HG03378 (cell line): ENCODE results near the gene PAK2.
"Not testable (repeated sequence)": the region's sequence is repeated elsewhere in the genome, so short reads cannot be mapped to it uniquely, and the experiment has no call there.

Experiments used
- ATAC-seq: cut with Tn5 transposase; IDR thresholded peaks from one replicate; pipeline ENCODE4 v1.9.1; 2021; ENCODE audit warnings: mild to moderate bottlenecking, moderate library complexity; ENCODE audit not compliant: unreplicated experiment

Gene PAK2

DNA sequence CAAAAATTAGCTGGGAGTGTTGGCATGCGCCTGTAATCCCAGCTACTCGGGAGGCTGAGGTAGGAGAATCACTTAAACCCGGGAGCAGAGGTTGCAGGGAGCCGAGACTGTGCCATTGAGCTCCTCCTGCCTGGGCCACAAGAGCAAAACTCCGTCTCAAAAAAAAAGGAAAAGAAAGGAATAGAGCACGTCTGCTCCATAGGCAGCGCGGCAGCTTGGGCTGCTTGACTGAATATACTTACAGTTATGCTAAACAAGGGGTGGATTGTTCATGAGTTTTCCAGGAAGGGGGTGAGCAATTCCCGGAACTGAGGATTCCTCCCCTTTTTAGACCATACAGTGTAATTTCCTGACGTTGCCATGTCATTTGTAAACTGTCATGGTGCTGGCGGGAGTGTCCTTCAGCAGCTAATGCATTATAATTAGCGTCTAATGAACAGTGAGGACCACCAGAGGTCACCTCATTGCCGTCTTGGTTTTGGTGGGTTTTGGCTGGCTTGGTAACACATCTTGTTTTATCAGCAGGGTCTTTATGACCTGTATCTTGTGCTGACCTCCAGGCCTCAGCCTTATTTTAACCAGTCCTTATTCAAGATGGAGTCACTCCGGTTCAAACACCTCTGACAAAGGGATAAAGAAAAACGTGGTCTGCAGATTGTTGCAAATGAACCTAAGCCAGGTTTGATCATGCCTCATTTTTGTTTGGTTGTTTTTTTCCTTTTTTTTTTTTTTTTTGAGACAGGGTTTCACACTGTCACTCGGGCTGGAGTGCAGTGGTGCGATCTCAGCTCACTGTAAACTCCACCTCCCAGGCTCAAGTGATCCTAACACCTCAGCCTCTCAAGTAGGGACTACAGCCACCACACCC, 103.1 kb downstream of the PAK2 start:
- ATAC-seq, result no peak

DNA sequence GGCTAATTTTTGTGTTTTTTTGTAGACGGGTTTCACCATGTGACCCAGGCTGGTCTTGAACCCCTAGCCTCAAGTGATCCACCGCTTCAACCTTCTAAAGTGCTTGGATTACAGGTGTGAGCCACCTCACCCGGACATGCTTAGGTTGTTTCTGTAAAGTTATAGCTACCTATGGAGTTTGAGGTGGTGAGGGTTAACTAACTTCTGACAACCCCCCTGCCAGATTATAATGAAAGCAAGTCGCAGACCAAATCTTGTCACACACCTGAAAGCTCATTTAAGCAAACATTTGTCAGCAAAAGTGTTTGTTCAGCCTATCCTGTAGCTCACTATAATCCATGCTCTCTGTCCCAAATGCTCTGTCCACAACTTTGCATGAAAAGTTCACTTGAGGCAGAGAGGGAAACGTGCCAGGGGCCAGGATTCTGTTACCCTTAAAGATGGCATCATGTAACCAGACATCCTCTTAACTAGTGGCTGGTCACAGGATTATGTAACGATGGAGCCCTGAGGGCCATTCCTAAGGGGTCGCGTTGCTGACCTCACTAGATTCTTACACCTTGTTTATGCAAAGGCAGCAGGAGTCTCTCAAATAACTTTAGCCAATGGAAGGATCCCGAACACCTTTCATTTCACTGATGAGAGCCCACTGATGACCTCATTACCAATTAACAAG, 103.9 kb downstream of the PAK2 start:
- ATAC-seq, result no peak

DNA sequence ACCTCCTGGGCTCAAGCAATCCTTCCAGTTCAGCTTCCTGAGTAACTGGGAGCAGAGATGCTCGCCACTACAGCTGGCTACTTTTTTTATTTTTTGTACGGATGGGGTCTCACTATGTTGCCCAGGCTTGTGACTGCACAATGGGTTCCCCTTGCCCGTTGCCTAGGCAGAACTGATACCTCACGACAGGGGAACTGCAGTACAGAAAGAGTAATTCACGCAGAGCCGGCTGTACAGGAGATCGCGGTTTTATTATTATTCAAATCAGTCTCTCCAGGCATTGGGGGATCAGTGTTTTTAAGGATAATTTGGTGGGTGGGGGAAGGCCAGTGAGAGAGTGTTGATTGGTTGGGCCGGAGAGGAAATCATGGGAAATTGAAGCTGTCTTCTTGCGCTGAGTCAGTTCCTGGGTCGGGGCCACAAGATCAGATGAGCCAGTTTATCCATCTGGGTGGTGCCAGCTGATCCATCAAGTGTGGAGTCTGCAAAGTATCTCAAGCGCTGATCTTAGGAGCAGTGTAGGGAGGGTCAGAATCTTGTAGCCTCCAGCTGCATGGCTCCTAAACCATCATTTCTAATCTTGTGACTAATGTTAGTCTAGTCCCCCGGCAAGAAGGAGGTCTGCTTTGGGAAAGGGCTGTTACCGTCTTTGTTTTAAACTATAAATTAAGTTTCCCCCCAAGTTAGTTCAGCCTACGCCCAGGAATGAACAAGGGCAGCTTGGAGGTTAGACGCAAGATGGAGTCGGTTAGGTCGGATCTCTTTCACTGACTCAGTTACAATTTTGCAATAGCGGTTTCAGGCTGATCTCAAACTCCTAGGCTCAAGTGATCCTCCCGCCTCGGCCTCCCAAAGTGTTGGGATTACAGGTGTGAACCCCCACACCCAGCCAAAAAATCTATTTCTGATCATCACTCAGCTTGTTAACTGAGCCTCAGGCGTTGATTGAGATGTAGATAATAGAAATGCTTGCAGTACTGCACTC, 104.9 kb downstream of the PAK2 start:
- not testable (repeated sequence) for ATAC-seq

DNA sequence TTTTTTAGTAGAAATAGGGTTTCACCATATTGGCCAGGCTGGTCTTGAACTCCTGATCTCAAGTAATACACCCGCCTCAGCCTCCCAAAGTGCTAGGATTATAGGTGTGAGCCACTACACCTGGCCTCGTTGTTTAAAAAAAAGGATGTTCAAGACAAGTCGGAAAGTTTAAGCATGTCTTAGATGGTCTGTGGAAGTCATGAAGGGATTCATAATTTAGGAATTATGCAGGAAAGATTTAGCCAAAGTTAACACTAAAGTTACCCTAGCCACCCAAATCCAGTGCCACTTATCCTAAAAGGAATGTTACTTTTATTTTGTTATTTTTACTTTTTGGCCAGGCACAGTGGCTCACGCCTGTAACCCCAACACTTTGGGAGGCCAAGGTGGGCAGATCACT, 108.7 kb downstream of the PAK2 start:
- ATAC-seq, result not testable (repeated sequence)

DNA sequence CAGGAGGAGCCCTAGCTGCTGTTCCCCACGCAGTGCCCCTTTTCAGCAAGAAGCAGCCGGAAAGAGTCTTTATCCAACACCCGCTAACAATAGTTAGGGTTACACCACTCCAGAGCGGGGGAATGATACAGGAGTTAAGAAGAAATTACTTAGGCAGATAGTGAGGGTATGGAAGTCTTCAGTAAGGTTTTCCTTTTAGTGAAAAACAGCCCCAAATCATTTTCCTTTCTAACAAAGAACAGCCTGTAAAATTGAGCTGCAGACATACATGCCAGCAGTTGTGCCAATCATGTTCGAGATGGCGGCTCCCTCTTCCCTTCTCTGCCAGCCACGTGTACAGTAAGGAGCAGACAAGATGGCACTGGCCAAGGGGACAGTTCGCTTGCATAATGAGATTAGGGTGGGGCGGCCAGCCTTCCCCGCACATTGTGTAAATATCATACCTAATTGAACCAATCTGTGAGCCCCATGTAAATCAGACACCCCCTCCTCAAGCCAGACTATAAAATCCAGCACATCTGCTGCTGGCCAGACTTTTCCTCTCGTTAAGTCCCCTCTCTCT, 109.6 kb downstream of the PAK2 start:
- ATAC-seq, result no peak

DNA sequence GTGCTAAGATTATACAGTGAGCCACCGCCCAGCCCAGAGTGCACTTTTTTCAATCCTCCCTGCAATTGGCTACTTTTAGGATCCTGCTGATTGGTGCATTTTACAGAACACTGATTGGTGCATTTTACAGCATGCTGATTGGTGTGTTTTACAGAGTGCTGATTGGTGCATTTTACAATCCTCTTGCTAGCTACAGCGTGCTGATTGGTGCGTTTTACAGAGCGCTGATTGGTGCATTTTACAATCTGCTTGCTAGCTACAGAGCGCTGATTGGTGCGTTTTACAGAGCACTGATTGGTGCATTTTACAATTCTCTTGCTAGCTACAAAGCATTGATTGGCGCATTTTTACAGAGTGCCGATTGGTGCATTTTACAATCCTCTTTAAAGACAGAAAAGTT, 123.3 kb downstream of the PAK2 start:
- not testable (repeated sequence) for ATAC-seq

DNA sequence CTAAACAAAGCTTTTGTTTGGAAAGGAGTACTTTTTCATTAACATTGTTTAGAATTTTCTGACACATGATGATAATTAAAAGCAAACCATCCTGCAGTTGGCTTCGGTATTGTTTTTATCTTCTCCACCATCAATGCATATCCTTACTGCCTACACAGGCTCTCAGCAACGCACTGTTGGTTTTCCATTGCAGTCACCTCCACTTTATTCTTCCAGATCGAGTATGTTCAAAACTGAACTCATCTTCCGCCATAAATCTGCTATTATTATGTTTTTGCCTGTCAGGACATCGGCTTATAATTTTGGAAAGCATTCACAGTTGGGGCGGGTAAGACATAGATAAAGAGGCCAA, 127.5 kb downstream of the PAK2 start:
- ATAC-seq, result no peak

DNA sequence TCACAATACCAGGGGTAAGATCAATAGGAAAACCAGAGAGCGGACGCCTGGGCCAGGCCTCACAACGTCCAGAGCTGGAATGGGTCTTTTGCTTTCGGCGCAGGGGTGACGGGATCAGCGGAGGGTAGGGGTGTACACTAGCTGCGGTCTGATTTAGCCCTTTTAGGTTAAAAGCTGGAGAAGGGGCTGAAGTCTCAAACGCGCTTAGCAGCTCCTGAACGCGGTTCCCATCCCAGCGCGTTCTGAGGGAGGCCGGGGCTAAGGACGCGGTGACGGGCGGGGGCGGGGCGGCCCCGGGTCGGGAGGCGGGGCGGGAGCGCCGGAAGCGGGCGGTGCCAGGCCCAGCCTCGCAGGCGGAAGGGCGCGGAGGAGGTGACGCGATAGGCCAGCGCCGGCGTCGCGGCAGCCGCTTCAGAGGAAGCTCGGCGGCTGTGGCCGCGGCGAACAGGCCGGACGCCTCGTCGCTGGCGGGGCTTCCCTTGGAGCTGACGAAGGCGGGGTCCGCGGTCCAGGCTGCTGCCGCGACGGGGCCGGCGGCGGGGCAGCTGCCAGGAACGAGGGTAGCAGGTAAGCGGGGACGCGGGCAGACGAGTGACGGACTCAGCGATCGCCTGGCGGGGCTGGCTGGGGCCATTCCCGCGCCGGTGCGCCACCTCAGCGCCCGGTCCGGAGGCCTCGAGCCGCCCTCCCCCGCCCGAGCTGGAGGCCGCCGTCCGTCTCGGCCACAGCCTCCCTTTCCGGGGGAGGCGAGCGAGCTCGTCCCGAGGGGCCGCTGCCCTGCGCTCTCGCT, 128.0 kb downstream of the PAK2 start, which contains the start of gene SENP5:
SENP5 (plus strand) TSS at position 414 of the 790 bp plus-strand sequence. CDS start 17,262 bp downstream, outside the sequence.
- ATAC-seq, result peak; percentile 77

DNA sequence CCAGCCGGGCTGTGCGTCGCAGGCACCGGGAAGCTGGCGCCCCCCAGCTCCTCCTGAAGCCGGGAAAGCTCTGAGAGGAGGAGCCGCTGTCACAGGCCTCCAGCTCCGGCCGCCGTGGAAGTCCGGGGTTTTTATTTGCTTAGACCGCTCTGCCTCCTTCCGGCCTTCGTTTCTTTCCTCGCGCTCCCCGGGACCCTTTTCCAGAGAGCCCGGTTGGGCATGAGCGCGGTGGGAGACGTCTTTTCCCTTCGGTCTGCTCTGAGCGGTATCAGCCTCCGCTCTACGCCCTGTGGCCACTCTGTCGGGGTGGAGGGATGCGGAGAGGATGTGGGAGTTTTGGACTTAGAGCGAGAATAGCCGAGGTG, 128.6 kb downstream of the PAK2 start:
- ATAC-seq, result peak; percentile 16

DNA sequence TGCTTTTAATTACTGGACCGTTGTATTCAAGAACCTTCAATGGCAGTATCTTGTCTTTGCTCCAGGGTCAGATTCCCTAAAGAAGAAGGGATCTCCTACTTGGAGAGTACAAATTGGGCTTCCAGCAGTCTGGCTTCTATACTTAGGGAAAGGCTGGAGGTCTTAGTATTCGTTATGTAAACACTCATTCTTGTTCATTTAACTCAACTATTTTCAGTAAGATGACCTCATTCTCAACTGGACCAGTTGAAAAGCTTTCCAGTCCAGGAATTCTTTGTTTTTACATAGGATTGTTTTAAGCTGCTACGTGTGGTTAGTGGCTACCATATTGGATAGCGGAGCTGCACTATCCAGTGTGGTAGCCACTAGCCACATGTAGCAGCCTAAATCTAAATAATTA, 132.7 kb downstream of the PAK2 start:
- no peak for ATAC-seq

DNA sequence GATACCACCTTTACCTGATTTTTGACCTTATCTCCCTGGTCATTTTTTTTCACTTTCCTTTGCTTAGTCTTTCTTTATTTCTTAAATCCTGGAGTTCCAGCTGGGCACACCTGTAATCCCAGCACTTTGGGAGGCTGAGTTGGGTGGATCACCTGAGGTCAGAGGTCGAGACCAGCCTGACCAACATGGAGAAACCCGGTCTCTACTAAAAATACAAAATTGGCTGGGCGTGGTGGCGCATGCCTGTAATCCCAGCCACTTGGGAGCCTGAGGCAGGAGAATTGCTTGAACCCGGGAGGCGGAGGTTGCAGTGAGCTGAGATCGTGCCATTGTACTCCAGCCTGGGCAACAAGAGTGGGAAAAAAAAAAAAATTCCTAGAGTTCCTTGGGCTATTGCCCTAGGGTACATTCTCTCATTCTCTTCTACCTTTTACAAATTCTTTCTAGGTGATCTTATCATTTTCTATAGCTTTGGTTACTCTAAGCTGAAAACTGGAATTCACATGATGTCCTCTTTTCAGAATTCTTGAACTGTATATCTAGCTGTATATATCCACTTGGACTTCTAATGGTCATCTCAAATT, 134.9 kb downstream of the PAK2 start:
- not testable (repeated sequence) for ATAC-seq

DNA sequence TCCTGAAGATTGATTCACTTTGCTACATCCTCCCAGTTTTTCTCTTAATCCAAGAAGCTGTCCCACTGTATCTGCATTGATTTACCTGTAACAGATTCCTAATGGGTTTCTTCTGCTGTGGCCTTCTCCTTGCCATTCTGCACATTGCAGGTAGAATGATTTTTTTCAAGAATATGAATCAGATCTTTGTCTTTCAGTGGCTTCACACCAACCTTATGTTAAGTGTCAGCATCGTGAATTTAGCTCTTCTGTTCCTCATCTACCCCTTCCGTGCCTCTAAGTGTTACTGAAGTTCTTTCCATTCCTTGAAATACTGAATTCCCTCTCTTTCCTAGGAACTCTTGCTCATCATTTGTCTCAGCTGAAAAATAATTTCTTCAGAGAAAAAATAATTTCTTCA, 135.6 kb downstream of the PAK2 start:
- ATAC-seq, result no peak
